MM.1S (cell line): Measurements from ENCODE around the gene OBSCN.

ENCODE experiments used
- DNase-seq: peaks from one replicate; pipeline ENCODE4 v3.0.0-alpha.2; 2015
- H2AFZ ChIP-seq: fragments of 300-600 bp; sonication (generic); 2 replicates; pipeline ENCODE4 v1.6.0; 2016; ENCODE audit warnings: antibody characterized with exemption, low read length
- H3F3A ChIP-seq: fragments of 300-600 bp; sonication (generic); 2 replicates; pipeline ENCODE4 v1.6.1; 2016; ENCODE audit warnings: mild to moderate bottlenecking, antibody characterized with exemption, low read length, moderate library complexity, mixed read lengths; ENCODE audit not compliant: insufficient read depth
- H3K27ac ChIP-seq: fragments of 300-600 bp; sonication (generic); 2 replicates; pipeline ENCODE4 v1.5.1; 2016; ENCODE audit warnings: mild to moderate bottlenecking, low read length
- H3K27me3 ChIP-seq: fragments of 300-600 bp; sonication (generic); replicated peaks from 2 replicates; pipeline ENCODE4 v1.6.0; 2016; ENCODE audit warnings: low read length; ENCODE audit not compliant: insufficient read depth
- H3K36me3 ChIP-seq: fragments of 300-600 bp; sonication (generic); replicated peaks from 2 replicates; pipeline ENCODE4 v1.6.1; 2016; ENCODE audit warnings: mild to moderate bottlenecking, low read length, mixed read lengths; ENCODE audit not compliant: insufficient read depth
- H3K4me1 ChIP-seq: fragments of 300-600 bp; sonication (generic); 2 replicates; pipeline ENCODE4 v1.6.1; 2016; ENCODE audit warnings: low read length, mixed read lengths
- H3K4me2 ChIP-seq: fragments of 300-600 bp; sonication (generic); 2 replicates; pipeline ENCODE4 v1.6.0; 2016; ENCODE audit warnings: low read depth, low read length
- H3K4me3 ChIP-seq: fragments of 300-600 bp; sonication (generic); 2 replicates; pipeline ENCODE4 v1.5.1; 2016; ENCODE audit warnings: low read length, mixed read lengths
- H3K79me2 ChIP-seq: fragments of 300-600 bp; sonication (generic); 2 replicates; pipeline ENCODE4 v1.6.1; 2016; ENCODE audit warnings: mixed run types, low read length, mixed read lengths
- H3K9ac ChIP-seq: fragments of 300-600 bp; sonication (generic); 2 replicates; pipeline ENCODE4 v1.6.1; 2016; ENCODE audit warnings: low read length, mixed read lengths
- H3K9me2 ChIP-seq: fragments of 300-600 bp; sonication (generic); replicated peaks from 2 replicates; pipeline ENCODE4 v1.6.1; 2016; ENCODE audit warnings: mild to moderate bottlenecking, low read length, mixed read lengths; ENCODE audit not compliant: insufficient read depth
- H3K9me3 ChIP-seq: fragments of 300-600 bp; sonication (generic); replicated peaks from 2 replicates; pipeline ENCODE4 v1.6.1; 2016; ENCODE audit warnings: mild to moderate bottlenecking, low read length, mixed read lengths; ENCODE audit not compliant: insufficient read depth
- H4K20me1 ChIP-seq: fragments of 300-600 bp; sonication (generic); 2 replicates; pipeline ENCODE4 v1.6.1; 2016; ENCODE audit warnings: mild to moderate bottlenecking, low read length, moderate library complexity, mixed read lengths; ENCODE audit not compliant: insufficient read depth
- EZH2 ChIP-seq: fragments of 300-600 bp; sonication (generic); optimal IDR thresholded peaks from 2 replicates; pipeline ENCODE3; 2017; ENCODE audit warnings: low read depth, mild to moderate bottlenecking, antibody characterized with exemption, low read length, mixed read lengths
- EZH2phosphoT487 ChIP-seq: fragments of 300-600 bp; sonication (generic); IDR thresholded peaks from 2 replicates; pipeline ENCODE4 v1.6.1; 2018; ENCODE audit warnings: antibody characterized with exemption, low read length
- TF ChIP-seq, protein P1 (sequence below): fragments of 300-600 bp; sonication (generic); IDR thresholded peaks from 2 replicates; pipeline ENCODE4 v1.5.1; 2016; ENCODE audit warnings: antibody characterized with exemption, low read length, mixed read lengths

The OBSCN gene

DNA sequence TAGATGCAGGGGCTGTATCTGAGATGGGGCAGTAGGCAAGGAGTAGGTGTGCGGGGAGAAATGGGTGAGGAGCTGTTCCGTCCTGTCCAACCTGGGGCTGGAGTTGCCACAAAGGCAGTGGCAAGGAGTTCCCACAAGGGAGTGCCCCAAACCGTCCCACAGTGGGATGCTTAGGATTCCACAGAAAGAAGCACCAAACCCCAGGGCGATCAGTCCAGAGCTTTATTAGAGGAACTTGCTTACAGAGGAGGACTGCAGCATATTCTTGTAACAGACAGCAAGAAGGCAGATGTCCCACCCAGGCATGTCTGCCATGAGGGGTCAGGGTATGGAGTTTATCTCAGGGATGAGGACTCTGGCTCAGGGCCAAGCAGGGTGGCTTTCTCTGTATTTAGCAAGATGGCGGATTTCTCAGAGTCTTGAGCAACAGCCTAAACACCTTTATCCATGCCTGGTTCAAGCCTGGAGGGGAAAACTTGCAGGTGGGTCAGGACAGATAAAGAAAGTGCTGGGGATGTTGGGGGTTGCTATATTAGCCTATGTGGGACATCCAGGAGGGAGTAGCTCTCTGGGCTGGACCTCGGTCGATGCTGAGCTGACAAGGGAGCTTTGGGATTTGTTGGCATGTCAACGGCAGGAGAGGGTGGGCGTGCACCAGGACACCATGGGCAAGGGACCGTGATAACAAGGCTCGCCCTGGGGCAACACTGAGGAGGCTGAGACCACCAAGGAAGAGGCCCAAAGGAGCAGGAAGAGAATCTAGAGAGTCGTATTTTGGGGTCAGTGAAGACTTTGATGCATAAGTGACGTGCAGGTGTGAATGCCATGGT lies 32.8 kb downstream of the OBSCN start:
- Histone ChIP-seq H2AFZ (no peak overlapping the region), H3K36me3 (no peaks in the 10 kb centered on the region), H3K9me2 (no peaks in the 10 kb centered on the region), H3K9me3 (no peaks in the 10 kb centered on the region), H3K27me3 (no peaks in the 10 kb centered on the region), H3K4me3 (no peak overlapping the region), H3F3A (no peaks in the 10 kb centered on the region), H3K9ac (no peak overlapping the region), H4K20me1 (no peaks in the 10 kb centered on the region), H3K27ac (no peak overlapping the region), H3K79me2 (no peaks in the 10 kb centered on the region), H3K4me2 (no peak overlapping the region), H3K4me1 (no peaks in the 10 kb centered on the region)
- DNase-seq, result no peak
- no peak for TF ChIP-seq EZH2
- no peak for TF ChIP-seq EZH2phosphoT487
- TF ChIP-seq, protein P1, sequence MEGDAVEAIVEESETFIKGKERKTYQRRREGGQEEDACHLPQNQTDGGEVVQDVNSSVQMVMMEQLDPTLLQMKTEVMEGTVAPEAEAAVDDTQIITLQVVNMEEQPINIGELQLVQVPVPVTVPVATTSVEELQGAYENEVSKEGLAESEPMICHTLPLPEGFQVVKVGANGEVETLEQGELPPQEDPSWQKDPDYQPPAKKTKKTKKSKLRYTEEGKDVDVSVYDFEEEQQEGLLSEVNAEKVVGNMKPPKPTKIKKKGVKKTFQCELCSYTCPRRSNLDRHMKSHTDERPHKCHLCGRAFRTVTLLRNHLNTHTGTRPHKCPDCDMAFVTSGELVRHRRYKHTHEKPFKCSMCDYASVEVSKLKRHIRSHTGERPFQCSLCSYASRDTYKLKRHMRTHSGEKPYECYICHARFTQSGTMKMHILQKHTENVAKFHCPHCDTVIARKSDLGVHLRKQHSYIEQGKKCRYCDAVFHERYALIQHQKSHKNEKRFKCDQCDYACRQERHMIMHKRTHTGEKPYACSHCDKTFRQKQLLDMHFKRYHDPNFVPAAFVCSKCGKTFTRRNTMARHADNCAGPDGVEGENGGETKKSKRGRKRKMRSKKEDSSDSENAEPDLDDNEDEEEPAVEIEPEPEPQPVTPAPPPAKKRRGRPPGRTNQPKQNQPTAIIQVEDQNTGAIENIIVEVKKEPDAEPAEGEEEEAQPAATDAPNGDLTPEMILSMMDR, result no peak

DNA sequence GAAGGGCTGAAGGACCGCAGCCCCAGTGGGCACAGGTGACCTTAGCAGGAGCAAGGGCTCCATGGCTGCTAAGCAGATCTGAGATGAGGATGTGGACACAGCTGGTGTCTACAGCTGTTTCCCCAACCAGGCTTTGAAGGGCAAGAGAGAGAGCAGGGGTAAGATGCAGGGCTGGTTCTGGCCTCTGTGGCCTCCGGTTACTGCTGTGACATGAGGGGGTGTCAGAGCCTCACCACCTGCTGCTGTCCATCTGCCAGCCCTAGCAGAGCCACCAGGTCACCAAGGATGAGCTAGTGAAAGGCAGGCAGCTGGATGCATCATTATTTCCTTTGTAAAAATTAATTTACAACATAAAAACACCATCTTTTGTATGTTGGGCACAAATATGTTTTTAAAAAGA lies 33.4 kb downstream of the OBSCN start:
- Histone ChIP-seq H3K4me2 (no peak overlapping the region), H3K9me2 (no peaks in the 10 kb centered on the region), H3K79me2 (no peaks in the 10 kb centered on the region), H3K4me3 (no peak overlapping the region), H3K9me3 (no peaks in the 10 kb centered on the region), H4K20me1 (no peaks in the 10 kb centered on the region), H3K4me1 (no peaks in the 10 kb centered on the region), H3K27me3 (no peaks in the 10 kb centered on the region), H3F3A (no peaks in the 10 kb centered on the region), H3K9ac (no peak overlapping the region), H2AFZ (no peak overlapping the region), H3K36me3 (no peaks in the 10 kb centered on the region), H3K27ac (no peak overlapping the region)
- DNase-seq, result no peak
- TF ChIP-seq EZH2 (no peak), EZH2phosphoT487 (no peak)
- TF ChIP-seq, protein P1, result no peak

DNA sequence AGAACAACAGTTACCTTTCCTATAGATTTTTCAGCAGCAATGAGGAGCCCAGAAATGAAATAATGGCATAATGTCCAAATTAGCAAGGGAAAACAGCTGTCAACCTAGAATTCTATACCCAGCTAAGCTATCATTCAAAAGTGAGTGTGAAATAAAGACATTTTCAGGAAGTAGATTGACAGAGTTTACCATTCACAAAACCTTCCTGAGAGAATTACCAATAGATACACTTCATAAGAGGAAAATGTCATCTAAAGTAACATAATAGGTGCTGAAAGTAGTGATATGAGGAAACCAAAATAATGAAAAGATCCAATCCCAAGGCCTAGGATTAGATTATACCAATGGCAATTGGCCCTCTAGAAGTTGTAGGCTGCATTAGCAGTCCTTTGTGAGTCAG lies 34.6 kb downstream of the OBSCN start:
- no peaks in the 10 kb centered on the region for H3K9me3 ChIP-seq
- H2AFZ ChIP-seq, result no peak overlapping the region
- no peak overlapping the region for H3K4me2 ChIP-seq
- H4K20me1 ChIP-seq, result no peaks in the 10 kb centered on the region
- H3K9ac ChIP-seq, result no peak overlapping the region
- TF ChIP-seq EZH2 (no peak), EZH2phosphoT487 (no peak)
- TF ChIP-seq, protein P1, result no peak
- no peaks in the 10 kb centered on the region for H3K79me2 ChIP-seq
- no peaks in the 10 kb centered on the region for H3K27me3 ChIP-seq
- H3K9me2 ChIP-seq, result no peaks in the 10 kb centered on the region
- H3K36me3 ChIP-seq, result no peaks in the 10 kb centered on the region
- H3K4me3 ChIP-seq, result no peak overlapping the region
- H3K27ac ChIP-seq, result no peak overlapping the region
- DNase-seq, result no peak
- H3F3A ChIP-seq, result no peaks in the 10 kb centered on the region
- H3K4me1 ChIP-seq, result no peaks in the 10 kb centered on the region
